SJSA1 (cell line): ENCODE data around the gene HIP1R. TPM values are rescaled to one million over a fixed set of nuclear protein-coding genes. Genes with fewer than 3 reads are reported as not detected.
"Not testable (repeated sequence)": the region's sequence is repeated elsewhere in the genome, so short reads cannot be mapped to it uniquely, and the experiment has no call there.

ENCODE experiments used
- DNase-seq, 2 experiments: peaks; one replicate each; pipeline ENCODE4 v3.0.0-alpha.2; 2015 to 2020; ENCODE audit warnings: low spot score in 2 of 2, low read depth in 1 of 2
- H3K27ac ChIP-seq: fragments of 250-450 bp; sonication (Bioruptor Pico); 2 replicates; pipeline ENCODE4 v1.5.1; 2020; ENCODE audit warnings: mild to moderate bottlenecking, moderate library complexity
- H3K27me3 ChIP-seq: fragments of 250-450 bp; sonication (Bioruptor Pico); replicated peaks from 2 replicates; pipeline ENCODE4 v1.5.1; 2020; ENCODE audit warnings: mild to moderate bottlenecking, moderate library complexity
- H3K36me3 ChIP-seq: fragments of 250-450 bp; sonication (Bioruptor Pico); 2 replicates; pipeline ENCODE4 v1.5.1; 2020; ENCODE audit warnings: mild to moderate bottlenecking
- H3K4me1 ChIP-seq: fragments of 250-450 bp; sonication (Bioruptor Pico); replicated peaks from 2 replicates; pipeline ENCODE4 v1.6.1; 2021; ENCODE audit warnings: mild to moderate bottlenecking
- H3K4me3 ChIP-seq: fragments of 250-450 bp; sonication (Bioruptor Pico); 2 replicates; pipeline ENCODE4 v1.5.1; 2020; ENCODE audit warnings: mild to moderate bottlenecking
- H3K9me3 ChIP-seq: fragments of 250-450 bp; sonication (Bioruptor Pico); replicated peaks from 2 replicates; pipeline ENCODE4 v1.5.1; 2020; ENCODE audit warnings: mild to moderate bottlenecking
- total RNA-seq: library from RNA; depleted of rRNA; stranded (reverse); fragments of >200 nt; shearing (Covaris generic); gene quantifications from 2 replicates; pipeline ENCODE4 v1.2.3, GENCODE V29; 2014

HIP1R gene
- total RNA-seq, 1 experiment from 2014 or later, result 21.7 TPM

DNA sequence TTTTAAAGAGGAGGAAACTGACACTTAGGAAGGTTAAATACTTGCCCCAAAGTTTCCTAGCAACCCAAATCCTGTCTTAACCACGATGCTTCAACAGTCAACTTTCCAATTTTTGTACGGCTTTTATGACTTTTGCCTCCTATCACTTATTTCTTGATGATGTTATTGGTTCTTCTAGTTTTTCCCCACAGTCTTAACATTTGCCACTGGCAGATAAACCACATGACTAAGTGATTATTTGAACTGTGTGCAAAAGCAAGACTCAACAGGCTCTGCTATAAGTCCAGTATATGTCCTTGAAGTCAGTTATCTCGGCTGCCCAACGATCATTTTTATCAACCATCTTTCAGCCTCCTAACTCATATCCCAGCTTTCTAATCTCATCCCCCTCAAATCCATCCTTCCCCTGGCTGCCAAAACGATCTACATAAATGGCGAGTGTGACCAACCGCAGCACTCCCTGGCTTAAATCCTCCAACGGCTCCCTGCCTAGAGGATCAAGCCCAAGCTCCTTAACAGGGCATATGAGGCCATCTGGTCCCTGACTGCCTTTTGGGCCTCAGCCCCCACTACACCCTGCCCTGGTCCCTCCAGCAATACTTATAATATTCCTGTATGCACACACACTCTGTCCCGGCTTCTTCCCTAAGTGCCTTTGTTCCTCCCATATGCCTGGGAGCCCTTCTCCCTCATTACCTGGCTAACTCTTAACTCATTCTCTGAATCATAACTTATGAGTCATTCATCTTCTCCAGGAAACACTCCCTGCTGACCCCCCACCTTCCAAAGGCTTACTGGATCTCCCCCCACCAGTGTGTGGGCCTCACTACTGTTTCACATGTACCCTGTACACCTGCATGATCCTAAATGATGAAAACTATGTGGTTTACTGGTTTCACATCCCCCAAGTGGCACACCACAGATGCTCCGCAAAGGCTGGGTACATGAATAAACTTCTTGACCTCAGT lies 51.9 kb downstream of the HIP1R start:
- Histone ChIP-seq H3K27me3 (no peaks in the 10 kb centered on the region), H3K36me3 (no peaks in the 10 kb centered on the region), H3K27ac (no peak overlapping the region), H3K4me3 (no peak overlapping the region), H3K4me1 (peaks cover 44% of the 10 kb centered on the region), H3K9me3 (no peaks in the 10 kb centered on the region)
- peak in 1 of 2 experiments; percentile 33 for DNase-seq

DNA sequence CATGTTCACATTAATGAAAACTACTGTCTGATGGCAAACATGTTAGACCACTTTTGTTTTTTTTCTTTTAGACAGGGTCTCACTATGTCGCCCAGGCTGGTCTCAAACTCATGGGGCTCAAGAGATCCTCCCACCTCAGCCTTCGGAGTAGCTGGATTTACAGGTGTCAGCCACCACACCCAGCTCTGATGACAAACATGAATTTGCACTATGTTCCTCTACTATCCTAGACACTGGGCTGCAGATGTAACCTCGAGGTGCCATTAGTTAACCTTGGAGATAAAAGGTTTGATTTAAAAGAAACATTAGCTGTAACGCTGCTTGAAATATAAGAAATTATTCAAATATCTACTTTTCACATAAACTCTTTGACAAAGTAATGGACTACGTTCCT lies 52.6 kb downstream of the HIP1R start:
- Histone ChIP-seq H3K36me3 (no peaks in the 10 kb centered on the region), H3K4me1 (peaks cover 49% of the 10 kb centered on the region), H3K27me3 (no peaks in the 10 kb centered on the region), H3K27ac (peak overlapping the region; percentile 52; the same call in 1 of the 2 replicates), H3K4me3 (no peak overlapping the region), H3K9me3 (no peaks in the 10 kb centered on the region)
- DNase-seq, result no peak

DNA sequence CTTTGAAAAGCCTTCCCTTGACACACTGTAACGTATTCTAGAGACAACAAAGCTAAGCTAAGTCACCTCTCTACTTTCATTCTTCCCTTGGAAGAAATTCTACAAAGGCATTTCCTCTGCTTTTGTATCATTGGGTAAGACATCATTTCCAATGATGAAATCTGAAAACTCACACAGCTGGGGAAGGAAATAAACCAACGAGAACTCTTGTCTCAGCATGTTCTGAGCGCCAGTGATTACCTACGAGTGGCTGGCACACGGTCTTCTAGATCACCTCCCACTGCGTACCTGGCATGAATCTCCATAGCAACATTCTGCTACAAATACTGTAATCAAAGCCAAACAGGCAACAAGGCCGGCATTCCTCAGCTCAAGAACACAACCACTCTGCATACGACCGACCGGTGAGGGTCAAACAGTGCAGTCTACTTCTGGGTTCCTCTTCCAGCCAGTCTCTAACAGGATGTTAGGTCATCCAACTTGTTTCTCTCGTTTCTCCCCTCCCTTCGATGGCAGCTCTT lies 53.0 kb downstream of the HIP1R start:
- Histone ChIP-seq H3K4me3 (no peak overlapping the region), H3K27me3 (no peaks in the 10 kb centered on the region), H3K27ac (peak overlapping the region; percentile 52), H3K36me3 (no peaks in the 10 kb centered on the region), H3K4me1 (peaks cover 49% of the 10 kb centered on the region), H3K9me3 (no peaks in the 10 kb centered on the region)
- DNase-seq, result no peak

GRCh38 chr12:122889761-122890520 lies 54.7 kb downstream of the HIP1R start:
- H3K27me3 ChIP-seq, result no peaks in the 10 kb centered on the region
- no peak overlapping the region for H3K27ac ChIP-seq
- peaks cover 5% of the 10 kb centered on the region; the same call in 1 of the 2 replicates for H3K36me3 ChIP-seq
- H3K9me3 ChIP-seq, result no peaks in the 10 kb centered on the region
- DNase-seq, result no peak
- H3K4me1 ChIP-seq, result peaks cover 61% of the 10 kb centered on the region
- H3K4me3 ChIP-seq, result no peak overlapping the region

- DNase-seq, result peak in 1 of 2 experiments; percentile 45
- H3K36me3 ChIP-seq, result peaks cover 10% of the 10 kb centered on the region; the same call in 1 of the 2 replicates
- no peaks in the 10 kb centered on the region for H3K9me3 ChIP-seq
- H3K27me3 ChIP-seq, result no peaks in the 10 kb centered on the region
- peak overlapping the region; percentile 61 for H3K27ac ChIP-seq
- peaks cover 59% of the 10 kb centered on the region for H3K4me1 ChIP-seq
- H3K4me3 ChIP-seq, result no peak overlapping the region
Observed at GRCh38 chr12:122891661-122892525, 56.6 kb downstream of the HIP1R start.

DNA sequence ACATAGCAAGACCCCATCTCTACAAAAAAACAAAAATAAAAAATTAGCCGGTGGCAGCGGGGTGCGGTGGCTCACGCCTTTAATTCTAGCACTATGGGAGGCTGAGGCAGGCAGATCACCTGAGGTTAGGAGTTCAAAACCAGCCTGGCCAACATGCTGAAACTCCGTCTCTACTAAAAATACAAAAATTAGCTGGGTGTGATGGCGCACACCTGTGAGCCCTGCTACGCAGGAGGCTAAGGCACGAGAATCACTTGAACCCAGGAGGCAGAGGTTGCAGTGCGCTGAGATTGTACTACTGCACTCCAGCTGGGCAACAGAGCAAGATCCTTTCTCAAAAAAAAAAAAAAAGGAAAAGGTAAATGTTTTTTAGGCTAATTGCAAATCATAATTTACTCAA lies 57.5 kb downstream of the HIP1R start:
- H3K27ac ChIP-seq, H3K4me3 ChIP-seq: not testable (repeated sequence)
- H3K4me1 ChIP-seq, result peaks cover 50% of the 10 kb centered on the region

GRCh38 chr12:122893208-122894153 lies 58.2 kb downstream of the HIP1R start:
- Histone ChIP-seq H3K4me3 (no peak overlapping the region), H3K27ac (no peak overlapping the region), H3K27me3 (no peaks in the 10 kb centered on the region), H3K36me3 (peaks cover 10% of the 10 kb centered on the region; the same call in 1 of the 2 replicates), H3K9me3 (no peaks in the 10 kb centered on the region), H3K4me1 (peaks cover 49% of the 10 kb centered on the region)
- no peak for DNase-seq

More for the DNA sequence above, 57.5 kb downstream of the HIP1R start:
- not testable (repeated sequence) for H3K9me3 ChIP-seq, H3K27me3 ChIP-seq, DNase-seq
- peaks cover 10% of the 10 kb centered on the region; the same call in 1 of the 2 replicates for H3K36me3 ChIP-seq

- H3K4me3 ChIP-seq, result peak overlapping the region; percentile 59
- peaks cover 48% of the 10 kb centered on the region for H3K4me1 ChIP-seq
- H3K9me3 ChIP-seq, result no peaks in the 10 kb centered on the region
- no peak for DNase-seq
- H3K36me3 ChIP-seq, result peaks cover 10% of the 10 kb centered on the region; the same call in 1 of the 2 replicates
- no peaks in the 10 kb centered on the region for H3K27me3 ChIP-seq
- peak overlapping the region; percentile 61; the same call in 1 of the 2 replicates for H3K27ac ChIP-seq
Observed at GRCh38 chr12:122894193-122895121, 59.2 kb downstream of the HIP1R start.

DNA sequence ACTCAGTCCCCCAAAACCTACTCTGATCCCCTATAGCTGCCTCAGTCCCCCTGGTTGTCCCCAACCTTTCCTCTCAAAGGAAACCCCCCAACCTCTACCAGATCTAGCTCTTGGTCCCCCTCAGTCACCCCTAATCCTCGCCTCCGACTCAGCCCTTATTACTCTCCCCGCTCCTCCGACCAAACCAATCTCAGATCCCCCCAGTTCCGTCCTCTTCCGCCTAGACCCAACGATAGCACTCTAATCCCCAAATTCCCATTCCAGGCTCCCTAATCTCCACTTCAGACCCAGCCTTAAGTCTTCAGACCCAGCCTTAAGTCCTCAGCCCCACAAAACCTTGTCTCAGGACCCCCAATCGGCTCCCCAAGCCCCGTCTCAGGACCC lies 60.1 kb downstream of the HIP1R start:
- H3K9me3 ChIP-seq, result no peaks in the 10 kb centered on the region
- peaks cover 10% of the 10 kb centered on the region; the same call in 1 of the 2 replicates for H3K36me3 ChIP-seq
- peak overlapping the region; percentile 59 for H3K4me3 ChIP-seq
- no peaks in the 10 kb centered on the region for H3K27me3 ChIP-seq
- H3K27ac ChIP-seq, result peak overlapping the region; percentile 61
- H3K4me1 ChIP-seq, result peaks cover 48% of the 10 kb centered on the region
- no peak for DNase-seq

DNA sequence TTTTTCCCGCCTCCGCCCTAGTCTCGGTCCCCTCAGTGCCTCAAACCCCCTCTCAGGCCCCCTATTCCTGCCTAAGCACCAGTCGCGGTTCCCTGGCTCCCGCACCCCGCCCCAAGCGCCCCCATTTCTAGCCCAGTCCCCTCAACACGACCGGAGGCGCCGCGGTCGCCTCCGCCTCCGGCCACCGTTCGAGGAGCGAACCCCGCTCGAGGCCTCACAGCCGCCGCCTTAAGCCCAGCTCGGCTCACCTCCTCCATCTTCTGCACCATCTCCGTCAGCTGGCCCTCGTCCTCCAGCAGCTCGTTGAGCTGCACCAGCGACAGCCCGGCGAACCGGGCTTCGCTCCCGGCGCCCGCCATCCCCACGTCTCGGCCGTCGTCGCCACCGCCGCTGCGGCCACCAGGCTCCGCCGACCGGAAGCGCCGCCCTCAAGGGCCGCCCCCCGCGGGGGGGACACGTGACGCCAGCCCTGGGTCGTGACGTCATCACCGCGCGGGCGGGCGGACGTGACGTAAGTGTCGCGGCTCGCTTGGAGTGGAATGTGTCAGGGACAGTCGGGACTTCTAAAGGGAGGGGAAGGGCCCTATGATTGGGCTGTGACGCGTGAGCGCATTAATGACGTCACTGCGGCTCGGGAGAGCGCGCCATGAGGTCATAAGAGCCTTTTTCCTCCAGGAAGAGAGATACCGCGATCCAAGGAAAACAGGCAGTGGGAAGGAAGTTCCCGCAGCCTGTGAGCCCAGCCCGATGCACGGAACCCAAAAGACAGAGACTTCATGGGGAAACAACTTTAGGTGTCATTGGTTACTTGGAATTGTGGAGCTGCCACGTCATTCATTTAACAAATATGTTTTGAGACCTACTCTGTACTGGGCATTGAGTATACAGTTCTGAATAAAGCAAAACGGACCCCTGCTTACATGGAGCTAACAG lies 60.7 kb downstream of the HIP1R start, which contains the start of gene VPS37B:
TSS of gene VPS37B (minus strand) at position 421 of the 933 bp plus-strand sequence. CDS start at position 359, 62 bp downstream.
- Histone ChIP-seq H3K4me3 (peak within 1 kb of the TSS; percentile 59), H3K27me3 (no peaks in the 10 kb centered on the region), H3K27ac (peak within 1 kb of the TSS; percentile 61), H3K9me3 (no peaks in the 10 kb centered on the region), H3K36me3 (peaks cover 10% of the 10 kb centered on the region; the same call in 1 of the 2 replicates), H3K4me1 (peaks cover 44% of the 10 kb centered on the region)
- peak; percentile 81 to 90 for DNase-seq
